HG02938 (cell line): Measurements from ENCODE around the gene GPR55.

Experiments used
- ATAC-seq: cut with Tn5 transposase; IDR thresholded peaks from one replicate; pipeline ENCODE4 v1.9.1; 2021; ENCODE audit warnings: mild to moderate bottlenecking, moderate library complexity; ENCODE audit not compliant: unreplicated experiment

Gene GPR55

DNA sequence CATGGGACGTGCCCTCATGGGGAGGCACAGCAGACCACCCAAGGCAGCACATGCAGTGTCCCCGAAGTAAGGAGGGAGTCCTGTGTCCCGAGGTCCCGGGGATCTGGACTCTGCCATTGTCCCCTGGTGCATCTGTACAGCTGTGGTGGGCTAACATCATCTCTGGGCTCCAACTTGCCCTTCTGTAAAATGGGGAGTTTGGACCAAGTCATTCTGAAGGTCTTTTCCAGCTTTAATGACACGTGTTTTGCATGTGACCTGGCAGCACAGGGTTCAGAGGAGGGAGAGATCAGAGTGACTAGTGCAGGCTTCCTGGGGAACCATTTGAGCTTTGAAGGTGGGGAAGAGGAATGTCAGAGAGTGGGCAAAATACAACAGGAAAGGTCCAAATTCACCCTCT, 38.8 kb downstream of the GPR55 start:
- ATAC-seq: no peak

DNA sequence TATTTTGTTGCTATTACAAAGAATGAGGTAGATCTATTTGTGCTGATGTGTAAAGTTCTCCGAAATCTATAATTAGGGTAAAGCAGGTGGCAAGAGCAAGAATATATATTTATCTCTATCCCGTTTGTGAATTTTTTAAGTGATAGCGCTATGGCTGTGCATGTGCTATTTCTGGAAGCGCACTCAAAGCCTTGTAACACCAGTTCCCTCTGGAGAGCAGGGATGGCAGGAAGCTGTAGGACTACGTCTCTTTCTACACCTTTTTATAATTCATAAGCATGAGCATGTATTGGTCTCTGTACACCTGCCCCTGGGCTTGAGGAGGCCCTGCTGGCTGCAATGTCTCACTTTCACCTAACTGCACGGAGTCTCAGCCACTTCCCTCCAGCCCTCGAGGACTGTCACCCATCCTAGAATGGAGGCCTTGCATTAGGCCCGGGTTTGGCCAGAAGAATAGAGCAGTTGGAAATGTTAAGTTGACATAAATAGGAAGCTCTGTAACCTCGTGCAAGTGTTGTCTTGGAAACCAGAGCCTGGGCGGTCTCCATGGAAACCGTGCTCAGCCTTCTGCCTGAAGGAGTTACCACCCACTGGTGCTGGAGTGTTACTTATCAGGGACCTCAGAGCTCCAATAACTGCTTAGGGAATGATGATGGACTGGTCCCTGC, 39.4 kb downstream of the GPR55 start:
- no peak for ATAC-seq

DNA sequence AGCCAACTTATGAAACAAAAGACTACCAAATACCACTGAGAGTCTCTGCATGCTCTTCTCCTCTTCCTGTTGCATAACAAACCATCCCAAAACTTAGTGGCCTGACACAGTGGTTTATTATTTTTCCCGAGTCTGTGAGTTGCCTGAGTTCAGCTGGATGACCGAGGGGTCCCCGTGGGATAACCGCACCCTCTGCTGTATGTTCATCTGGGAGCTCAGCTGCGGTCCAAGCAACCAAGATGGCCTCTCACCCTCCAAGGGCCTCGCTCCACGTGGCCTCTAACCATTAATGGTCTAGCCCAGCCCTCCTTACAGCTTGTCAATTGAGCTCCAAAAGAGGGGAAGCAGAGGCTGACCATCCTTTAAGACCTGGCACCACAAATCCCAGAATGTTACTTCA, 43.2 kb downstream of the GPR55 start:
- ATAC-seq: no peak

DNA sequence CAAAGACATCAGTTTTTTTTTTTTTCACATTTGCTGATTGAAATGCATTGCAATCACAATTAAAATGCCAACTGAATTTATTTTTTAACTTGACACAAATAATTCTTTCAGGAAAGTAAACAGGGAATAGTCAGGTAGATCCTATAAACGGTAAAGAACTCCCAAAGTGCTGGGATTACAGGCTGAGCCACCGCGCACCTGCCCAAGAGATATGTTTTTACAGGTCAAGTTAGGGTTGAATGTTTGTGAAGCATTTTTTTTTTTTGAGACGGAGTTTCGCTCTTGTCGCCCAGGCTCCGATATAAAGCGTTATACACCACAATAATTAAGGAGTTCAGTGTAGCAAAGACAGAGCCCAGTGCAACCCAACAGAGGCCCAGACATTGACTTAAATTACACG, 45.2 kb downstream of the GPR55 start:
- no peak for ATAC-seq

DNA sequence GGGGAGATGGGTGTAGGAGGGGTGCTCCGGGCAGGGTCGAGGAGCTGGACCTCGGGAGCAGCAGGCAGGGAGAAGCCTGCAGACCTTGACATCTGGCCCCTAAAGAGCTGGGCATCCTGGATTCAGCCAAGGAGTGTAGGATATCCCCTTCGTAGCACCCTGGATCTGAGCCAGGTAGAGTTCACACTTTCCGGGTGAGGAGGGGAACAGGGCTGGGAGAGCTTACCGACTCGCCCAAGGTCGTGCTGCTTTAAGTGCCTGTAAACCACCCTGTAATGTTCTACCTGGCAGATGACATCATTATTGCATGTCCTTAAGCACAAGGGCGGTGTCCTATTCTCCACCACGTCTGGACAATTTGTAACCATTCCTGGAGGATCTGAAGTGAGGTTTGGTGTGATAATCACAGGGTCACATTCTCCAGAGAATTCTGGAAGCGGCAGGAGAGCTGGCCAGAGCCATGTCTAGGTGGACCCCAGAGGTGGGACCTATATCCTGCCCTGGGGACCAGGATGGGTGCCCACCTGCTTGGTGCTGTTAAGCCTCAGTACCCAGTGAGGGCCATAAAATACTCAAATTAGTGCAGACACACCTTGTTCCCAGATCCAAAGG, 45.7 kb downstream of the GPR55 start:
- ATAC-seq: no peak

DNA sequence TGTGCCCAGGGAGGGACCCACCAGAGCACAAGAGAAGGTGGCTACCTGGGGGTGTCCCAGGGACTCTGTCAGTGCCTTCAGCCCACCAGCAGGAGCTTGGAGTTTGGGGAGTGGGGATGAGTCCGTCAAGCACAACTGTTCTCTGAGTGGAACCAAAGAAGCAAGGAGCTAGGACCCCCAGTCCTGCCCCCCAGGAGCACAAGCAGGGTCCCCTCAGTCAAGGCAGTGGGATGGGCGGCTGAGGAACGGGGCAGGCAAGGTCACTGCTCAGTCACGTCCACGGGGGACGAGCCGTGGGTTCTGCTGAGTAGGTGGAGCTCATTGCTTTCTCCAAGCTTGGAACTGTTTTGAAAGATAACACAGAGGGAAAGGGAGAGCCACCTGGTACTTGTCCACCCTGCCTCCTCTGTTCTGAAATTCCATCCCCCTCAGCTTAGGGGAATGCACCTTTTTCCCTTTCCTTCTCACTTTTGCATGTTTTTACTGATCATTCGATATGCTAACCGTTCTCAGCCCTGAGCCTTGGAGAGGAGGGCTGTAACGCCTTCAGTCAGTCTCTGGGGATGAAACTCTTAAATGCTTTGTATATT, 46.3 kb downstream of the GPR55 start:
- ATAC-seq: no peak

DNA sequence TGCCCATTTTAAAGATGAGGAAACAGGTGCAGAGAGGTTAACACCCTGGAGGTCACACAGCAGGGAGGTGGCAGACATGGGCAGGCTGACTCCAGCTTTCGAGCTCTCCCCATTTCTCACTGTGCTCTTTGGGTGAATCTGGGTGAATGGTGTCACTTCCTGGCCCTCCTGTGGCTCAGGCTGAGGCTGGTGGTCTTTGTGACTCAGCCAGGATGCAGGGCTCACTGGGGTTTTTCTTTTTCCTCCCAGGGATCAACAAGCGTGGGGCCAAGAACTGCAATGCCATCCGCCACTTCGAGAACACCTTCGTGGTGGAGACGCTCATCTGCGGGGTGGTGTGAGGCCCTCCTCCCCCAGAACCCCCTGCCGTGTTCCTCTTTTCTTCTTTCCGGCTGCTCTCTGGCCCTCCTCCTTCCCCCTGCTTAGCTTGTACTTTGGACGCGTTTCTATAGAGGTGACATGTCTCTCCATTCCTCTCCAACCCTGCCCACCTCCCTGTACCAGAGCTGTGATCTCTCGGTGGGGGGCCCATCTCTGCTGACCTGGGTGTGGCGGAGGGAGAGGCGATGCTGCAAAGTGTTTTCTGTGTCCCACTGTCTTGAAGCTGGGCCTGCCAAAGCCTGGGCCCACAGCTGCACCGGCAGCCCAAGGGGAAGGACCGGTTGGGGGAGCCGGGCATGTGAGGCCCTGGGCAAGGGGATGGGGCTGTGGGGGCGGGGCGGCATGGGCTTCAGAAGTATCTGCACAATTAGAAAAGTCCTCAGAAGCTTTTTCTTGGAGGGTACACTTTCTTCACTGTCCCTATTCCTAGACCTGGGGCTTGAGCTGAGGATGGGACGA, 47.1 kb downstream of the GPR55 start:
- no peak for ATAC-seq

DNA sequence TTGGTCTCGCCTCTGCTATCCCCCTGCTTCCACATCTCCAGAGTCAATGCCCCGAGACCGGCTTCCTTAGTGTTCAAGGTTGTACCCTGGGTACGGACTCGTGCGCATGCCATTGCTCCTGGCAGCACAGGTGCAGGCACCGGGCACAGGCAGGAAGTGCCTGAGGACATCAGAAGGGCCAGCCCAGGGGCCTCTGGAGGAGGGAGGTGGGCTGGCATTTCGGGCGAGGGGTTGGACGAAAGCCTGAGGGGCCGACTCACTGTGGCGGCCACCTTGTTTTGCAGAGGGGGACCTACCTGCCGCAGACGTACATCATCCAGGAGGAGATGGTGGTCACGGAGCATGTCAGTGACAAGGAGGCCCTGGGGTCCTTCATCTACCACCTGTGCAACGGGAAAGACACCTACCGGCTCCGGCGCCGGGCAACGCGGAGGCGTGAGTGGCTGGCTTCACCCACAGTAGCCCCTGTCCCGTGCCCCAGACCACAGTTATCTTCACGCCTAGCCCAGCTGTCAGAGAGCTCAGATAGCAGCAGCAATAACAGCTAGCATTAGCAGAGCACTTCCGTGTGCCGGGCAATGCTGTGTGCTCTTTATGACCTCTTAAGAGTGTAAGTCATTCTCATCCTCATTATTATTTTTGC, 47.8 kb downstream of the GPR55 start:
- no peak for ATAC-seq

DNA sequence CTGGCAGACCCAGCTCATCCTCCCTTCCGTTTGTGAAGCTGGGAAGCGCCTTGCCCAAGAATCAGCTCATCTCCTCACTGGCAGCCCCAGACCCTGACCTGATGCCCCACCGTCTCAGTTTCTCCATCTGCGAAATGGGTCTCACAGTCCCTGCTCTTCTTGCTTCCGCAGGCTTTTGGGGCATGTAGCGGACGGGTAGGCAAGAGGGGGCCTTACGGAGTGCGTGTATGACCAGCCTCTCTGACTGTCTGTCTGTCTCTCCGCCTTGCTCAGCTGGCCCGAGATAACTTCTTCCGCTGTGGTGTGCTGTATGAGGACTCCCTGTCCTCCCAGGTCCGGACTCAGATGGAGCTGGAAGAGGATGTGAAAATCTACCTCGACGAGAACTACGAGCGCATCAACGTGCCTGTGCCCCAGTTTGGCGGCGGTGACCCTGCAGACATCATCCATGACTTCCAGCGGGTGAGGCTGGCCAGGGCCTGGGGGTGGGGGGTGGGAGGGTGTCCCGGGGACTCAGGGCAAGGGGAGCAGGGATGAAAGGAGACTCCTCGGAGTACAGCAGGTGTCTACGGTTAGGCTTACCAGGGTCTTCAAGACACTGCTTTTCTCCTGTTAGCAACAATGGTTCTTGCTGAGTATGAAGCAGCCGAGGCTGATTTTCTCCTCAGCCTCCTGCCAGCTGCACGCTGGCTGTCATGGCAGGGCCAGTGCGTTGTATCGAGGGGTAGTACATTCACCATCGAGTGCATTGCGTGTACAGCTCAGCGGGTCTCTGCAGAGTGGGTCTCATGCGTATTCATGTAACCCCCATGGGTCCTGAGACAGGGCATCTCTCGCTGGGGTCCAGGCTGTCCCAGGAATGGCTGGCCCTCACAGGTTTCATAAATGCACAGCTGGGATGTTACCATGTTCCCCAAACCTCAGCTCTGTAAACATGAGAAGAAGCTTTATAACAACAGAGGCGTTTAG, 49.4 kb downstream of the GPR55 start:
- no peak for ATAC-seq

DNA sequence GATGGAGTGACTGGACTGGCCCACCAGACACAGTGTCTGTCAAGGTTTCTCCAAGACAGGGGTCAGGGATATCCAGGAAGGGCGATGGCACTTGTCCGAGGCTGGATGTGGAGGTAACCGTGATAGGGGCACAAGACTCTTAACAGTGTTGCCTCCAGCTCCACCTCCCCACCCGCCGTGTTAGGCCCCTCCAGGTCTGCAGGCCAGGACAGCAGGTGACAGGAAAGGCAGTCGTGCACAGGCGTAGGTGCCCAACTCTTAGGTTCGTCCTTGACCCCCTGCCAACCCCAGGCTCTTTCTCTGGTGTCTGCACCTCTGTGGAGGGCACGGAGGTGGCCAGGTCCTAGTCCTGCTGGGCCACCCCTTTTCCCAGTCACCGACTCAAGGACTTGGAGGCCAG, 50.2 kb downstream of the GPR55 start:
- ATAC-seq: no peak

DNA sequence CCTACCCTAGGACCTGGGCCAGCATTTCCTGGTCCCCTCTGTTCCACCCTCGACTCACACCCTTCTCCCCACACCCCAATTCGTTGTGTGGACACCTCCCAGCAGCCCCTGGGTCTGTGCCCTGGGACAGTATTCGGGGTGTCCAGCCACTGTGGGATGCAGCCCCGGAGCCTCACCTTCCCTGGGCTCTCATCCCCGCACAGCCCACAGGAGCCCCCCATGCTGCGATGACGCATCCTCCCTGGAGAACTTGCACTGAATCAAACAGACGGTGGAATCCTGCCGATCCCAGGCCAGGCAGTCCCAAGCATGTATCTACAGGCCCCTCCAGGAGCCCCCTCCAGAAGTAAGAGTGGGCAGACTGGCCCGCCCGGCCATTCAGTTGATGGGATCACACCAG, 50.6 kb downstream of the GPR55 start:
- ATAC-seq: no peak

DNA sequence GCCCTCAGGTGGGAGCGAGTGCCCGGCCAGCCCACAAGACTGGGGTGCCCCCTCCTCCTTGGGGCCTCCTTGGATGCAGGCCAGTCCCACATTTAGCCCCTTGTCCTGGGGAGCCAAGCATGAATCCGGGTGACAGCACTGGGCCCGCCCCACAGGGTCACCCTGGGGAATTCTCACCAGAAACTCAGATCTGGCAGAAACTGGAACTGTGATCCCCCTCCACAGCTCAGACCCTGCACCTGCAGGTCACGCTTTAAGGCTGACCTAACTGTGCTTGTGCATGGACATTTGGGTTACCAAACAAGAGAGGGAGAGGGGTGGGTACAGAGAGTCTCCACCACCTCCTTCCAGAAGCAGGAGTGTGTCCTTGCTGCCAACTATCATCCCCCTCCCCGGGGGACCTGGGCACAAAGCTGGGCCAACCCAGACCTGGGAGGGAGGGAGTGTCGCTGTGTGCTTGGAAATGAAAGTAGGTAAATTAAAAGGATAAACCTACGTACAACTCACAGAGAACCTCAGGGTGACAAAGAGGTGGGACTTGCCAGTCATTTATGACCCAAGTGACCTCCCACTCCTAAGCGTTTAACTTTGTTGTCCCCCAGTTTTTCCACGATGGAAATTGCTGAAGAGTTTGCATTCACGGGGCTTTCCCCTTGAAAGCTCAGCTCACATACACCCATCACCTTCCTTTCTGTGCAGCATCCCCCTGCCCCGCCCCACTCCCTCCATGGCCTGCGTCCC, 51.2 kb downstream of the GPR55 start:
- peak; percentile 72 for ATAC-seq

DNA sequence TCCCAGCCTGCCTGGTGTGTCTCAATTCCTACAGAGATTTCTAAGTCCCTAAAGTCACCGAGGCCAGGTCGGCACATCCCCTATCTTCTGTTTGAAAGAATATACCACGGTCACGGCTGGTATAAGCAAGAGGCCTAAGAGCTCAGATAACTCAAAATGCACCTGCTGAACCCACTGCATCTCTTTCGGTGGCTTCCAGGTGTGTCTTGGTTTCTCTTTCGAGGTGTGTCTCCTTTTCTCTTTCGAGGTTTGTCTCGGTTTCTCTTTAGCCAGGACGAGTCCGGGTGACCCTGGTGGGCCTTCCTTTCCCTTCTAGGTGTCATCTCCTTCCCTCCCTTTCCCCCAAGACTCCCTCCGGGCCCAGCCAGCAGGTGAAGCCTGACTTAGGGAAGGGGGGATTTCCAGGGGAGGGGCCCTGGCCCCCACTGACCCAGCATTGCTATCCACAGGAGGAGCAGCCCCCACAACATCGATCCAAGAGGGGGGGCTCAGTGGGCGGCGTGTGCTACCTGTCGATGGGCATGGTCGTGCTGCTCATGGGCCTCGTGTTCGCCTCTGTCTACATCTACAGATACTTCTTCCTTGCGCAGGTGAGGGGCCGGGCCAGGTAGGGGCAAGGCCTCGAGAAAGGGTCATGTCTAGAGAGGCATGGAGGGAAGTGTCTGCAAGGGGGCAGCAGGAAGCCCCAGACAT, 51.9 kb downstream of the GPR55 start:
- ATAC-seq: peak; percentile 73

DNA sequence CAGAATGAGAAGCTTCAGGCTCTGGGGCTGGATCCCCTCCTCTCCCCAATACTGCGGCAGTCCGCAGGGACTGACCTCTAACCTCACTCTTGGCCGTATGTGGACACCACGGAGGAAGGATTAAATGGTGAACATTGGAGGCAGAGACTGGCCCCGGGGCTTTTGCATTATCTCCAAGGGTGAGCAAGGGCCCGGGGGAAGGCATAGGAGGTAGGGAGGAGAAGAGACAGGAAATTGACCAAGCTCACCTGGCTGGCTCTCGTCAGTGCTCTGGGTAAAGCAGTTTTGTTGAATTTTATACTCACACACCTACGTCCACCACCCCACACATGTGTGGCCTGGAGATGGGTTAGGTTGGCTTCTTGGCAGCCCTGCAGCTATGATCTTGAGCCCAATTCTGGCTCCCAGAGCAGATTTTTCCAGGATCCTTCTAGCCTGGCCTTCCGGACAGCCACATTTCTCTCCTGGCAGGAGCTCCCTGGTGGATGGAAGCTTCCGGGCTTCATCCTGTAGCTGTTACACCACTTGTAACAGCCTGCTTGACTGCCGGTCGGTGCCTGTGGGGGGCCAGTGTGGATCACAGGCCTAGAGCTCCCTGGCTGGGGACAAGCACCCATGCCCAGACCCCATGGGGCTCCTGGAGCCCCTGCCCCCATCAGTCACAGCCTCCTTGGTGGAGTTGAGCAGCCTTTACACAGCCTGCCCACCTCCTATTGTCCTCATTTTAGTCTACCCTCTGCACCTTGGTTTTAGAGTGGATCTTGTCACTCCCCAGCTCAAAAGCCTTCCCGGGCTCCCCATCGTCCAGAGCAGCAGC, 52.7 kb downstream of the GPR55 start:
- no peak for ATAC-seq

DNA sequence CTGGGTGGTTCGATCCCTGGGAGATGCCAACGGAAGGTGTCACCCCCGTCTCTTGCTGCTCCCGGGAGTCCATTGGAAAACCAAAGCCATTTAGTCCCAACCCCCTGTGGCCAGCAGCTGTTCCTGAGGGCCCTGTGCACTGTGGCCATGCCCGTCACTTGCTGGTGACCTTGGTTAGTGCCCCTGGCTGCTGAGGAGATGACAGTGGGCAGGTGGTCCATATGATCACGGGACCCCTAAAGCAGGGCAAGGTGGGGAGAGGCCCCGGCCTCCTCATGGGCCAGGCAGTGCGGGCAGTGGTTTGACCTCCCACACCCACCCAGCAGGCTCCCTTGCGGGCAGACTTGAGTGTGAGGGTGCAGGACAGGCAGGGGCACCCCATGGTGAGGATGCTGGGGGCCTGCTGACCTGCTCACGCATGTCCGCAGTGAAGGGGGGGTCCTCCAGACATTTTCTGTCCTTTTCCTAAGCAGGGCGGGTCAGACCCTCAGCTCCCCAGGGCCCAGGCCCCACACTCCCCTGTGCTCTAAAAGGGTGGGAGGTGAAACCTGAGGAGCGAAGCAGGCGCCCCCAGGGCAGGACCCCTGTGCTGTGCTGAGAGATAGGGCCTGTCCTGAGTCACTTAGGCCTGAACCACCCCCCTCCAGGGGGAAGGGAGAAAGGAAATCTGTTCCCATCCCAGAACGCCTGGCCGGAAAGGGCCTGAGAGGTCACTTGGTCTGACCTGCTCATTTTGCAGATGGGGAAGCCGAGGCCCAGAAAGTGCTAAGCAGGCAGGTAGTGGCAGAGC, 53.5 kb downstream of the GPR55 start:
- ATAC-seq: no peak

DNA sequence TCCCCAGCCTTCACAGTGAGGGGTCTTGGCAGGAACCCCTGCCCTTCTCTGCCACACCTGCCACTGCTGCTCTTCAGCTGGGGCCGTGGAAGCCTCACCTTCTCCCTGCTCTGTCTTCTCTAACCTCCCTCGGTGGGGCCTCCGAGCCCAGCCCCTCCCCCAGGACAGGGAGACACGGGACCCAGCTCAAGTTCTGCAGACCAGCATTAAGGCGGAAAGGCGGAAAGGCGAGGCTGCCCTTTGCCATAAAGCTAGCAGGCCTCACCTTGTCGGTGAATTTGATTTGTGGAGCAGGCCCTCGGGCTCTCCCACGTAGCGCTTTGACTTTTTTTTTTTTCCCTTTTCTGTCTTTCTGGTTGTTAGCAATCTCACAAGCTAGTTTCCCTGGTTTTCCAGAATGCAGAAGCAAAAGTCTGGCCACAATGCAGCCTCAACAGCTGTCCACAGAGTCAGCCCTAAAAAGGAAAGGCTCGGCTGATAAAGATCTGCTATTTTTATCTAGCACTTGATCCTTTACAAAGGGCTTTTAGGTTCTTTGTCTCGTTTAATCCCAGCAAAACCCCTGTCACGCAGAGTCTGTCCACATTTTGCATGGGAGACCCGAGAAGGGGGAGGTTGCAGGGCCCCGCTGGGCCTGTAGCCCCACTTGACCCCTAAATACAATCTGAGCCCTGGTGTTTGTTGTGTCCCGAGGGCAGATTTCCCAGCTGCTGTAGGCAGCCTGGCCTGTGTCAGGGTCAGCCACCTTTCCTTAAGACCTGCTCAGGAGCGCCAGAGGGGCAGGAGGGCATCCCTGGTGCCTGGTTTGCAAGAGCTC, 54.3 kb downstream of the GPR55 start:
- ATAC-seq: no peak
